ENCODE measurements around the gene NOLC1.

- TF ChIP-seq CTCF (IDR thresholded peaks at IDR 0.05; ENCODE audit: borderline replicate concordance, extremely low read depth, low read length, poor library complexity, severe bottlenecking) (no peak), EZH2 (IDR thresholded peaks at IDR 0.05; ENCODE audit: borderline replicate concordance, low read depth, low read length, severe bottlenecking) (no peak)
Measured at GRCh38 chr10:102152545-102152890, 329 bp downstream of the NOLC1 start.

Measured in DND-41 (cell line).